B cell (primary cell): ENCODE results near the gene TMED10. TPM values are rescaled to one million over a fixed set of nuclear protein-coding genes. Genes with fewer than 3 reads are reported as not detected.
"Not testable (repeated sequence)": the region's sequence is repeated elsewhere in the genome, so short reads cannot be mapped to it uniquely, and the experiment has no call there.

ENCODE experiments used
- ATAC-seq: fragments of 200-7000 bp; cut with Tn5 transposase; one replicate; pipeline ENCODE4 v1.10.0; 2021; ENCODE audit warnings: low read depth, mild to moderate bottlenecking, moderate number of reproducible peaks, moderate library complexity
- CTCF ChIA-PET: fragments of 350-600 bp; sonication (Branson Sonifier 250); formaldehyde crosslinking; loops from one replicate; lab custom pipeline; 2021; ENCODE audit warnings: antibody characterized with exemption, inconsistent platforms; lab: Charles Lee
- POLR2A ChIA-PET: fragments of 350-600 bp; sonication (Branson Sonifier 250); formaldehyde crosslinking; loops from one replicate; lab custom pipeline; 2021; ENCODE audit warnings: antibody characterized with exemption; lab: Charles Lee
- DNase-seq: peaks from one replicate; pipeline ENCODE4 v3.0.0; 2013
- H2AFZ ChIP-seq: 2 replicates; pipeline ENCODE4 v1.6.1; 2012; ENCODE audit warnings: mild to moderate bottlenecking, low read depth, low read length; ENCODE audit not compliant: insufficient read depth, poor library complexity, severe bottlenecking
- H3K27ac ChIP-seq, 2 donors: 1 replicate in 1 of 2; 2 replicates in 1 of 2; pipeline ENCODE4 v1.5.1; 2012 to 2013; ENCODE audit warnings: low read length in 2 of 2, mild to moderate bottlenecking in 2 of 2, moderate library complexity in 1 of 2
- H3K27me3 ChIP-seq, 4 experiments: fragments of 200-600 bp in 1 of 4; sonication (generic) in 1 of 4; replicated peaks in 1 of 4; 1 replicate in 2 of 4; 2 replicates in 2 of 4; pipeline versions ENCODE4 v1.6.1 to v1.7.0; 2013 to 2016; ENCODE audit warnings: low read length in 3 of 4, mild to moderate bottlenecking in 2 of 4, mixed read lengths in 1 of 4, moderate library complexity in 1 of 4; ENCODE audit not compliant: insufficient read depth in 4 of 4, control insufficient read depth in 3 of 4; ENCODE audit errors: control extremely low read depth in 1 of 4
- H3K36me3 ChIP-seq, 2 experiments: replicated peaks in 1 of 2; 1 replicate in 1 of 2; 2 replicates in 1 of 2; pipeline versions ENCODE4 v1.6.1 to v1.7.1; 2013; ENCODE audit warnings: low read length in 1 of 2; ENCODE audit not compliant: insufficient read depth in 2 of 2, control insufficient read depth in 1 of 2; ENCODE audit errors: control extremely low read depth in 1 of 2, extremely low read depth in 1 of 2
- H3K4me1 ChIP-seq, 2 donors: fragments of 200-600 bp in 1 of 2; sonication (generic) in 1 of 2; 1 replicate in 1 of 2; 2 replicates in 1 of 2; pipeline versions ENCODE4 v1.5.1 to v1.6.1; 2013 to 2017; ENCODE audit warnings: low read length in 2 of 2; ENCODE audit not compliant: control insufficient read depth in 2 of 2, insufficient read depth in 2 of 2
- H3K4me2 ChIP-seq: replicated peaks from 2 replicates; pipeline ENCODE3; 2012; ENCODE audit warnings: mild to moderate bottlenecking, low read depth, low read length; ENCODE audit not compliant: poor library complexity, severe bottlenecking
- H3K4me3 ChIP-seq, 5 experiments: fragments of 200-600 bp in 1 of 5; sonication (generic) in 1 of 5; 1 replicate in 3 of 5; 2 replicates in 2 of 5; pipeline versions ENCODE4 v1.5.1 to v1.7.0; 2011 to 2016; ENCODE audit warnings: low read length in 4 of 5, mild to moderate bottlenecking in 4 of 5, low read depth in 2 of 5, control low read depth in 1 of 5, moderate library complexity in 1 of 5; ENCODE audit not compliant: insufficient read depth in 1 of 5; ENCODE audit errors: control extremely low read depth in 1 of 5, extremely low read depth in 1 of 5
- H3K79me2 ChIP-seq: fragments of 200-600 bp; sonication (generic); one replicate; pipeline ENCODE4 v1.6.0; 2016; ENCODE audit warnings: low read length; ENCODE audit not compliant: control insufficient read depth, insufficient read depth
- H3K9ac ChIP-seq: fragments of 200-600 bp; sonication (generic); 2 replicates; pipeline ENCODE4 v1.6.1; 2017; ENCODE audit warnings: mild to moderate bottlenecking, low read length, moderate library complexity
- H3K9me3 ChIP-seq, 3 donors: one replicate each; pipeline versions ENCODE4 v1.6.1 to v1.7.1; 2013; ENCODE audit warnings: low read length in 2 of 3; ENCODE audit not compliant: control insufficient read depth in 2 of 3, insufficient read depth in 1 of 3; ENCODE audit errors: control extremely low read depth in 1 of 3
- H4K20me1 ChIP-seq: 2 replicates; pipeline ENCODE4 v1.6.0; 2012; ENCODE audit warnings: mild to moderate bottlenecking, low read length; ENCODE audit not compliant: insufficient read depth, control insufficient read depth, poor library complexity, severe bottlenecking
- H3K27ac Mint-ChIP-seq: one replicate; pipeline ENCODE4 v1.8.0; 2021; ENCODE audit warnings: mixed read lengths
- H3K27me3 Mint-ChIP-seq: one replicate; pipeline ENCODE4 v1.8.0; 2021; ENCODE audit warnings: mixed read lengths
- H3K4me1 Mint-ChIP-seq: one replicate; pipeline ENCODE4 v1.8.0; 2021; ENCODE audit warnings: mixed read lengths
- H3K4me3 Mint-ChIP-seq: one replicate; pipeline ENCODE4 v1.8.0; 2021; ENCODE audit warnings: mixed read lengths
- H3K9me3 Mint-ChIP-seq: one replicate; pipeline ENCODE4 v1.8.0; 2022; ENCODE audit warnings: mixed read lengths; ENCODE audit not compliant: insufficient read depth
- CTCF ChIP-seq: fragments of 200-600 bp; IDR thresholded peaks from one replicate; pipeline ENCODE4 v1.8.0; 2022; ENCODE audit warnings: antibody characterized with exemption, mild to moderate bottlenecking
- EZH2 ChIP-seq: IDR thresholded peaks from 2 replicates; pipeline ENCODE4 v1.6.1; 2012; ENCODE audit warnings: borderline replicate concordance, low read depth, mild to moderate bottlenecking, moderate library complexity, low read length; ENCODE audit not compliant: insufficient read depth, poor library complexity, severe bottlenecking
- WGBS: methylation state at CpG from one replicate; pipeline ENCODE4 v1.1.5; 2013; ENCODE audit warnings: missing lambda C conversion rate; ENCODE audit not compliant: insufficient coverage; 5-methylcytosine and 5-hydroxymethylcytosine counted together
- intact Hi-C: fragments of 100-400 bp; cut with micrococcal nuclease; formaldehyde crosslinking; loops from one replicate; pipeline ENCODE4 v1.10.0; 2022
- polyA plus RNA-seq: library from polyadenylated mRNA; depleted of rRNA; stranded (reverse); fragments of >200 nt; gene quantifications from 2 replicates; pipeline ENCODE4 v1.2.3, GENCODE V29; 2012
- total RNA-seq, 2 donors: library from RNA; stranded (reverse); fragments of 120-200 nt in 1 of 2; gene quantifications; 1 replicate in 1 of 2; 2 replicates in 1 of 2; pipeline versions ENCODE4 v1.2.3 to v1.2.4, GENCODE V29; 2013 to 2022

TMED10 gene
- total and polyA plus RNA-seq, 2 donors (not counting 1 experiment from before 2014, with no cell fraction given): 72.0 to 111 TPM

- H3K36me3 ChIP-seq: no peaks in the 10 kb centered on the region
- intact Hi-C loops: no loop called here
- H3K27ac ChIP-seq: no peak overlapping the region
- CTCF ChIA-PET: interaction anchor here (0.7 kb wide), 3 partner anchors 118 to 907 kb away, joined by 3 to 4 read pairs (median 3); no protein-coding TSS in a partner anchor
- DNase-seq (no peak), ATAC-seq (no peak)
- peaks cover 7 to 12% of the 10 kb centered on the region in 2 donors for H3K4me1 ChIP-seq
- no peaks in the 10 kb centered on the region for H3K27me3 Mint-ChIP-seq
- WGBS: no CpG with 5 or more reads among the region's 1 CpG
- H3K9ac ChIP-seq: no peak overlapping the region
- H4K20me1 ChIP-seq: no peaks in the 10 kb centered on the region
- no peaks in the 10 kb centered on the region for H3K79me2 ChIP-seq
- no peak overlapping the region for H3K4me3 ChIP-seq
- H3K27me3 ChIP-seq: no peaks in the 10 kb centered on the region
- no peak overlapping the region for H2AFZ ChIP-seq
- no peak overlapping the region for H3K27ac Mint-ChIP-seq
- TF ChIP-seq CTCF: no peak
- no peak for TF ChIP-seq EZH2
- no peaks in the 10 kb centered on the region for H3K9me3 Mint-ChIP-seq
- no peaks in the 10 kb centered on the region for H3K9me3 ChIP-seq
- H3K4me2 ChIP-seq: no peak overlapping the region
- peaks cover 9% of the 10 kb centered on the region for H3K4me1 Mint-ChIP-seq
- POLR2A ChIA-PET: interaction anchor here (0.7 kb wide), 1 partner anchor 84 kb away, joined by 3 read pairs; no protein-coding TSS in a partner anchor
- no peak overlapping the region for H3K4me3 Mint-ChIP-seq
Observed at GRCh38 chr14:75183225-75183624, 6.8 kb upstream of the TMED10 start.

GRCh38 chr14:75182821-75183220 is 6.4 kb upstream of the TMED10 start:
- Histone ChIP-seq H3K4me2 (no peak overlapping the region), H3K27me3 (no peaks in the 10 kb centered on the region), H3K4me3 (no peak overlapping the region), H3K79me2 (no peaks in the 10 kb centered on the region), H3K4me1 (peaks cover 3 to 8% of the 10 kb centered on the region in 2 donors), H4K20me1 (no peaks in the 10 kb centered on the region), H3K9ac (no peak overlapping the region), H3K9me3 (no peaks in the 10 kb centered on the region), H3K36me3 (no peaks in the 10 kb centered on the region), H3K27ac (no peak overlapping the region), H2AFZ (no peak overlapping the region)
- no peak overlapping the region for H3K27ac Mint-ChIP-seq
- H3K4me3 Mint-ChIP-seq: no peak overlapping the region
- TF ChIP-seq EZH2 (no peak), CTCF (no peak)
- intact Hi-C loops: no loop called here
- no peaks in the 10 kb centered on the region for H3K27me3 Mint-ChIP-seq
- no peaks in the 10 kb centered on the region for H3K9me3 Mint-ChIP-seq
- ChIA-PET POLR2A (interaction anchor here (0.7 kb wide), 1 partner anchor 84 kb away, joined by 3 read pairs; no protein-coding TSS in a partner anchor), CTCF (interaction anchor here (0.7 kb wide), 1 partner anchor 118 kb away, joined by 3 read pairs; no protein-coding TSS in a partner anchor)
- WGBS: no CpG with 5 or more reads among the region's 1 CpG
- no peak for DNase-seq
- no peak for ATAC-seq
- peaks cover 7% of the 10 kb centered on the region for H3K4me1 Mint-ChIP-seq

- H3K4me1 ChIP-seq, H3K4me3 Mint-ChIP-seq, H3K4me2 ChIP-seq, H2AFZ ChIP-seq, H3K27ac Mint-ChIP-seq, H3K9ac ChIP-seq, H3K9me3 Mint-ChIP-seq, DNase-seq, H3K79me2 ChIP-seq, H3K27me3 ChIP-seq, POLR2A ChIA-PET, H3K27ac ChIP-seq, H3K27me3 Mint-ChIP-seq, H3K36me3 ChIP-seq, H3K4me1 Mint-ChIP-seq, ATAC-seq, H3K9me3 ChIP-seq, H3K4me3 ChIP-seq, H4K20me1 ChIP-seq, intact Hi-C loops: not testable (repeated sequence)
- 98% methylated on average over 8 of the region's 11 CpGs for WGBS
- CTCF ChIA-PET: interaction anchor here (1.3 kb wide), 1 partner anchor 113 kb away, joined by 3 read pairs; no protein-coding TSS in a partner anchor
Observed at GRCh38 chr14:75182163-75182562, 5.8 kb upstream of the TMED10 start.
